Stomach (tissue), 9 donors: ENCODE measurements around the gene SLC35G6. TPM values are rescaled to one million over a fixed set of nuclear protein-coding genes. Genes with fewer than 3 reads are reported as not detected.

Source experiments
- DNase-seq, 2 donors: peaks; one replicate each; pipeline versions ENCODE4 v3.0.0 to v3.0.0-alpha.2; 2013 to 2019
- H3K27ac ChIP-seq, 5 donors: fragments of 200-600 bp in 4 of 5; sonication (generic) in 4 of 5; one replicate each; pipeline ENCODE4 v1.5.1; 2013 to 2019; ENCODE audit warnings: mild to moderate bottlenecking in 1 of 5, moderate library complexity in 1 of 5
- H3K27me3 ChIP-seq, 3 donors: fragments of 200-600 bp; sonication (generic); one replicate each; pipeline ENCODE4 v1.5.1; 2017 to 2019; ENCODE audit warnings: mixed run types in 1 of 3
- H3K36me3 ChIP-seq, 4 donors: fragments of 200-600 bp; sonication (generic); 1 replicate in 3 of 4; 2 replicates in 1 of 4; pipeline ENCODE4 v1.5.1; 2016 to 2019
- H3K4me1 ChIP-seq, 4 donors: fragments of 200-600 bp; sonication (generic); one replicate each; pipeline ENCODE4 v1.5.1; 2016 to 2019
- H3K4me3 ChIP-seq, 4 donors: fragments of 200-600 bp; sonication (generic) in 3 of 4; one replicate each; pipeline ENCODE4 v1.5.1; 2016 to 2019; ENCODE audit warnings: mild to moderate bottlenecking in 1 of 4
- H3K9me3 ChIP-seq, 4 donors: fragments of 200-600 bp; sonication (generic); one replicate each; pipeline ENCODE4 v1.5.1; 2016 to 2019
- EP300 ChIP-seq: sonication (generic); formaldehyde crosslinking; IDR thresholded peaks from one replicate; pipeline ENCODE4 v1.6.1; 2017; ENCODE audit warnings: antibody characterized with exemption
- POLR2A ChIP-seq, 4 donors: fragments of 450-650 bp; IDR thresholded peaks; one replicate each; pipeline ENCODE4 v1.6.1; 2016; ENCODE audit warnings: antibody characterized with exemption in 4 of 4, control low read depth in 2 of 4, mild to moderate bottlenecking in 1 of 4, moderate library complexity in 1 of 4
- POLR2AphosphoS5 ChIP-seq, 3 donors: sonication (generic); formaldehyde crosslinking; IDR thresholded peaks; one replicate each; pipeline ENCODE4 v1.6.1; 2016; ENCODE audit warnings: antibody characterized with exemption in 3 of 3
- WGBS, 5 donors: extraction: QIAGEN DNeasy Blood & Tissue Kit in 3 of 5; methylation state at CpG; one replicate each; pipeline versions ENCODE4 v1.1.5 to v1.1.7; 2013 to 2018; 5-methylcytosine and 5-hydroxymethylcytosine counted together
- intact Hi-C: fragments of 100-400 bp; cut with DNase I; formaldehyde crosslinking; loops from one replicate; pipeline ENCODE4 v1.15.1; 2023; ENCODE audit warnings: low total_unique reads
- polyA plus RNA-seq, 3 donors: library from polyadenylated mRNA; stranded (reverse); fragments of 200-250 nt; gene quantifications; one replicate each; pipeline ENCODE4 v1.2.3, GENCODE V29; 2013
- total RNA-seq, 5 donors: library from RNA; depleted of rRNA; stranded (reverse); fragments of >200 nt; gene quantifications; one replicate each; pipeline versions ENCODE4 v1.1.0 to v1.2.3, GENCODE V29; 2014 to 2016
- TF ChIP-seq, protein P1 (sequence below), 7 experiments: fragments of 450-650 bp in 4 of 7; fragments of 200-600 bp in 3 of 7; sonication (generic) in 3 of 7; IDR thresholded peaks; one replicate each; pipeline ENCODE4 v1.5.1; 2016 to 2019; ENCODE audit warnings: antibody characterized with exemption in 7 of 7, control low read depth in 2 of 7, mild to moderate bottlenecking in 1 of 7
- donor health status: healthy with polysubstance abuse.
- donor health status: Bipolar disorder and iron deficiency.
- donor health status: healthy.

Gene SLC35G6
- total and polyA plus RNA-seq, 8 donors, result not detected

GRCh38 chr17:7528842-7529241, 47.6 kb downstream of the SLC35G6 start:
- Histone ChIP-seq H3K36me3 (no peaks in the 10 kb centered on the region), H3K4me1 (peaks cover 0 to 3% (median 0%) of the 10 kb centered on the region in 4 donors), H3K9me3 (peaks cover 0 to 27% (median 13%) of the 10 kb centered on the region in 4 donors), H3K27ac (no peak overlapping the region), H3K27me3 (no peaks in the 10 kb centered on the region), H3K4me3 (no peak overlapping the region)
- intact Hi-C loops, result no loop called here
- DNase-seq, result no peak
- TF ChIP-seq EP300 (no peak), POLR2AphosphoS5 (IDR thresholded peaks at IDR 0.05) (no peak), POLR2A (IDR thresholded peaks at IDR 0.05) (no peak)
- TF ChIP-seq, protein P1, sequence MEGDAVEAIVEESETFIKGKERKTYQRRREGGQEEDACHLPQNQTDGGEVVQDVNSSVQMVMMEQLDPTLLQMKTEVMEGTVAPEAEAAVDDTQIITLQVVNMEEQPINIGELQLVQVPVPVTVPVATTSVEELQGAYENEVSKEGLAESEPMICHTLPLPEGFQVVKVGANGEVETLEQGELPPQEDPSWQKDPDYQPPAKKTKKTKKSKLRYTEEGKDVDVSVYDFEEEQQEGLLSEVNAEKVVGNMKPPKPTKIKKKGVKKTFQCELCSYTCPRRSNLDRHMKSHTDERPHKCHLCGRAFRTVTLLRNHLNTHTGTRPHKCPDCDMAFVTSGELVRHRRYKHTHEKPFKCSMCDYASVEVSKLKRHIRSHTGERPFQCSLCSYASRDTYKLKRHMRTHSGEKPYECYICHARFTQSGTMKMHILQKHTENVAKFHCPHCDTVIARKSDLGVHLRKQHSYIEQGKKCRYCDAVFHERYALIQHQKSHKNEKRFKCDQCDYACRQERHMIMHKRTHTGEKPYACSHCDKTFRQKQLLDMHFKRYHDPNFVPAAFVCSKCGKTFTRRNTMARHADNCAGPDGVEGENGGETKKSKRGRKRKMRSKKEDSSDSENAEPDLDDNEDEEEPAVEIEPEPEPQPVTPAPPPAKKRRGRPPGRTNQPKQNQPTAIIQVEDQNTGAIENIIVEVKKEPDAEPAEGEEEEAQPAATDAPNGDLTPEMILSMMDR (IDR thresholded peaks at IDR 0.05), result no peak

GRCh38 chr17:7530023-7530900, 49.0 kb downstream of the SLC35G6 start:
- Histone ChIP-seq H3K4me1 (peaks cover 0 to 3% (median 0%) of the 10 kb centered on the region in 4 donors), H3K4me3 (no peak overlapping the region), H3K27me3 (no peaks in the 10 kb centered on the region), H3K9me3 (peaks cover 0 to 27% (median 13%) of the 10 kb centered on the region in 4 donors), H3K36me3 (no peaks in the 10 kb centered on the region), H3K27ac (no peak overlapping the region)
- no peak for TF ChIP-seq EP300
- TF ChIP-seq POLR2AphosphoS5 (IDR thresholded peaks at IDR 0.05), result no peak
- TF ChIP-seq, protein P1 (IDR thresholded peaks at IDR 0.05), result no peak
- 87 to 95% (median 91%) methylated on average over 6 of the region's 6 CpGs for WGBS, 5 donors
- no peak for DNase-seq
- intact Hi-C loops, result no loop called here

Other genes with a start within 250 kb of the SLC35G6 start
Only the 30 nearest of the 40 such genes appear.
- gene SLC2A4, start 199.7 kb upstream of the SLC35G6 start, total RNA-seq, result 10 to 100 TPM in 2 of 5 donors, 1 to 10 TPM in 3; 3.5 to 26.6 (median 7.0) TPM
- gene SLC2A4, start 199.7 kb upstream of the SLC35G6 start, polyA plus RNA-seq, result 10 to 100 TPM in 1 of 3 donors, 1 to 10 TPM in 1, under 1 TPM in 1; 0.92 to 15.9 (median 1.4) TPM
- gene YBX2, start 186.8 kb upstream of the SLC35G6 start, total RNA-seq, result 10 to 100 TPM in 1 of 5 donors, 1 to 10 TPM in 1, under 1 TPM in 2, not detected in 1; 0.43 to 72.4 (median 1.1) TPM
- 1 to 10 TPM; 1.2 to 6.5 (median 1.8) TPM for gene YBX2, start 186.8 kb upstream of the SLC35G6 start, polyA plus RNA-seq
- gene EIF5A, start 173.8 kb upstream of the SLC35G6 start, total RNA-seq, result 100 to 1,000 TPM in 4 of 5 donors, 10 to 100 TPM in 1; 86.9 to 189 (median 137) TPM
- 100 to 1,000 TPM; 341 to 438 (median 394) TPM for gene EIF5A, start 173.8 kb upstream of the SLC35G6 start, polyA plus RNA-seq
- gene GPS2, start 166.1 kb upstream of the SLC35G6 start, total RNA-seq, result 10 to 100 TPM; 23.9 to 91.6 (median 55.9) TPM
- gene GPS2, start 166.1 kb upstream of the SLC35G6 start, polyA plus RNA-seq, result 10 to 100 TPM; 74.3 to 84.9 (median 79.7) TPM
- gene NEURL4, start 152.1 kb upstream of the SLC35G6 start, total RNA-seq, result 10 to 100 TPM; 17.8 to 84.0 (median 36.4) TPM
- 10 to 100 TPM in 2 of 3 donors, 1 to 10 TPM in 1; 6.9 to 22.2 (median 15.6) TPM for gene NEURL4, start 152.1 kb upstream of the SLC35G6 start, polyA plus RNA-seq
- gene ACAP1, start 144.9 kb upstream of the SLC35G6 start, total RNA-seq, result 10 to 100 TPM in 4 of 5 donors, 1 to 10 TPM in 1; 8.3 to 33.3 (median 14.7) TPM
- 1 to 10 TPM; 4.4 to 6.4 (median 6.2) TPM for gene ACAP1, start 144.9 kb upstream of the SLC35G6 start, polyA plus RNA-seq
- gene KCTD11, start 129.3 kb upstream of the SLC35G6 start, total RNA-seq, result 10 to 100 TPM in 1 of 5 donors, 1 to 10 TPM in 3, under 1 TPM in 1; 0.58 to 11.0 (median 3.5) TPM
- gene KCTD11, start 129.3 kb upstream of the SLC35G6 start, polyA plus RNA-seq, result 10 to 100 TPM in 1 of 3 donors, 1 to 10 TPM in 2; 8.9 to 14.1 (median 9.4) TPM
- not detected for gene TMEM95, start 126.3 kb upstream of the SLC35G6 start, total RNA-seq
- not detected for gene TMEM95, start 126.3 kb upstream of the SLC35G6 start, polyA plus RNA-seq
- 10 to 100 TPM in 3 of 5 donors, 1 to 10 TPM in 2; 5.7 to 37.1 (median 22.2) TPM for gene TNK1, start 100.4 kb upstream of the SLC35G6 start, total RNA-seq
- 10 to 100 TPM in 1 of 3 donors, 1 to 10 TPM in 2; 6.0 to 12.1 (median 7.8) TPM for gene TNK1, start 100.4 kb upstream of the SLC35G6 start, polyA plus RNA-seq
- 100 to 1,000 TPM in 1 of 5 donors, 10 to 100 TPM in 2, 1 to 10 TPM in 1, not detected in 1; 7.9 to 101 (median 29.6) TPM for gene PLSCR3, start 86.9 kb upstream of the SLC35G6 start, total RNA-seq
- gene PLSCR3, start 86.9 kb upstream of the SLC35G6 start, polyA plus RNA-seq, result 10 to 100 TPM; 21.9 to 27.1 (median 24.4) TPM
- gene TMEM256, start 77.3 kb upstream of the SLC35G6 start, total RNA-seq, result 100 to 1,000 TPM in 2 of 5 donors, 10 to 100 TPM in 2, not detected in 1; 39.8 to 347 (median 161) TPM
- gene TMEM256, start 77.3 kb upstream of the SLC35G6 start, polyA plus RNA-seq, result 100 to 1,000 TPM; 189 to 282 (median 279) TPM
- 10 to 100 TPM in 3 of 5 donors, 1 to 10 TPM in 2; 4.6 to 42.0 (median 13.8) TPM for gene NLGN2, start 73.6 kb upstream of the SLC35G6 start, total RNA-seq
- gene NLGN2, start 73.6 kb upstream of the SLC35G6 start, polyA plus RNA-seq, result 1 to 10 TPM; 1.7 to 7.9 (median 1.8) TPM
- not detected for gene SPEM1, start 61.1 kb upstream of the SLC35G6 start, total RNA-seq
- gene SPEM1, start 61.1 kb upstream of the SLC35G6 start, polyA plus RNA-seq, result under 1 TPM in 1 of 3 donors, not detected in 2; 0.20 TPM
- gene SPEM2, start 55.8 kb upstream of the SLC35G6 start, total RNA-seq, result not detected
- gene SPEM2, start 55.8 kb upstream of the SLC35G6 start, polyA plus RNA-seq, result not detected
- gene SPEM3, start 52.6 kb upstream of the SLC35G6 start, total RNA-seq, result not detected
- gene SPEM3, start 52.6 kb upstream of the SLC35G6 start, polyA plus RNA-seq, result not detected
- 10 to 100 TPM in 2 of 5 donors, 1 to 10 TPM in 2, not detected in 1; 1.3 to 48.4 (median 9.0) TPM for gene TMEM102, start 46.0 kb upstream of the SLC35G6 start, total RNA-seq
- 1 to 10 TPM; 4.5 to 7.9 (median 6.4) TPM for gene TMEM102, start 46.0 kb upstream of the SLC35G6 start, polyA plus RNA-seq
- gene FGF11, start 41.9 kb upstream of the SLC35G6 start, total RNA-seq, result 10 to 100 TPM in 1 of 5 donors, under 1 TPM in 1, not detected in 3; 0.37 to 15.6 TPM
- 1 to 10 TPM in 1 of 3 donors, under 1 TPM in 1, not detected in 1; 0.50 to 2.9 TPM for gene FGF11, start 41.9 kb upstream of the SLC35G6 start, polyA plus RNA-seq
- gene CHRNB1, start 36.4 kb upstream of the SLC35G6 start, total RNA-seq, result 1 to 10 TPM in 3 of 5 donors, not detected in 2; 1.8 to 6.4 (median 4.2) TPM
- gene CHRNB1, start 36.4 kb upstream of the SLC35G6 start, polyA plus RNA-seq, result 10 to 100 TPM in 2 of 3 donors, 1 to 10 TPM in 1; 9.2 to 12.0 (median 10.7) TPM
- gene ZBTB4, start 1.8 kb upstream of the SLC35G6 start, total RNA-seq, result 10 to 100 TPM; 15.8 to 31.5 (median 29.0) TPM
- 10 to 100 TPM; 16.3 to 18.0 (median 17.9) TPM for gene ZBTB4, start 1.8 kb upstream of the SLC35G6 start, polyA plus RNA-seq
- 100 to 1,000 TPM in 2 of 5 donors, 10 to 100 TPM in 3; 55.4 to 750 (median 85.2) TPM for gene POLR2A, start 2.9 kb downstream of the SLC35G6 start, total RNA-seq
- gene POLR2A, start 2.9 kb downstream of the SLC35G6 start, polyA plus RNA-seq, result 10 to 100 TPM in 1 of 3 donors, 1 to 10 TPM in 2; 8.1 to 12.7 (median 10.0) TPM
- 100 to 1,000 TPM in 1 of 5 donors, 10 to 100 TPM in 3, 1 to 10 TPM in 1; 6.1 to 199 (median 49.6) TPM for gene TNFSF12, start 67.6 kb downstream of the SLC35G6 start, total RNA-seq
- 10 to 100 TPM; 31.7 to 48.0 (median 45.1) TPM for gene TNFSF12, start 67.6 kb downstream of the SLC35G6 start, polyA plus RNA-seq
- 10 to 100 TPM; 15.6 to 55.4 (median 22.6) TPM for gene TNFSF13, start 77.3 kb downstream of the SLC35G6 start, total RNA-seq
- gene TNFSF13, start 77.3 kb downstream of the SLC35G6 start, polyA plus RNA-seq, result 10 to 100 TPM; 24.0 to 35.9 (median 32.0) TPM
- gene SENP3, start 80.5 kb downstream of the SLC35G6 start, total RNA-seq, result 10 to 100 TPM; 22.0 to 78.6 (median 49.9) TPM
- gene SENP3, start 80.5 kb downstream of the SLC35G6 start, polyA plus RNA-seq, result 10 to 100 TPM; 39.3 to 55.0 (median 53.0) TPM
- gene CD68, start 98.2 kb downstream of the SLC35G6 start, total RNA-seq, result 10 to 100 TPM; 11.1 to 19.2 (median 13.9) TPM
- 10 to 100 TPM; 13.8 to 39.6 (median 28.9) TPM for gene CD68, start 98.2 kb downstream of the SLC35G6 start, polyA plus RNA-seq
- gene MPDU1, start 102.4 kb downstream of the SLC35G6 start, total RNA-seq, result 100 to 1,000 TPM in 3 of 5 donors, 10 to 100 TPM in 2; 64.8 to 188 (median 117) TPM
- 10 to 100 TPM; 27.2 to 67.4 (median 64.0) TPM for gene MPDU1, start 102.4 kb downstream of the SLC35G6 start, polyA plus RNA-seq
- gene SOX15, start 108.6 kb downstream of the SLC35G6 start, total RNA-seq, result 1 to 10 TPM in 1 of 5 donors, not detected in 4; 1.7 TPM
- 10 to 100 TPM in 1 of 3 donors, under 1 TPM in 2; 0.76 to 48.1 (median 0.81) TPM for gene SOX15, start 108.6 kb downstream of the SLC35G6 start, polyA plus RNA-seq
- gene FXR2, start 133.5 kb downstream of the SLC35G6 start, total RNA-seq, result 10 to 100 TPM; 11.0 to 33.3 (median 23.3) TPM
- 10 to 100 TPM; 22.7 to 28.5 (median 23.2) TPM for gene FXR2, start 133.5 kb downstream of the SLC35G6 start, polyA plus RNA-seq
- gene SAT2, start 146.4 kb downstream of the SLC35G6 start, total RNA-seq, result 100 to 1,000 TPM in 2 of 5 donors, 10 to 100 TPM in 3; 11.6 to 235 (median 42.6) TPM
- 100 to 1,000 TPM; 126 to 209 (median 184) TPM for gene SAT2, start 146.4 kb downstream of the SLC35G6 start, polyA plus RNA-seq
- gene SHBG, start 148.7 kb downstream of the SLC35G6 start, total RNA-seq, result 1 to 10 TPM in 1 of 5 donors, not detected in 4; 1.2 TPM
- gene SHBG, start 148.7 kb downstream of the SLC35G6 start, polyA plus RNA-seq, result under 1 TPM in 2 of 3 donors, not detected in 1; 0.20 to 0.37 TPM
- gene ATP1B2, start 169.5 kb downstream of the SLC35G6 start, total RNA-seq, result under 1 TPM in 2 of 5 donors, not detected in 3; 0.45 to 0.55 TPM
- gene ATP1B2, start 169.5 kb downstream of the SLC35G6 start, polyA plus RNA-seq, result under 1 TPM; 0.12 to 0.90 (median 0.76) TPM